Neural progenitor cell (in vitro differentiated cells): ENCODE results near the gene RGS6. TPM values are rescaled to one million over a fixed set of nuclear protein-coding genes. Genes with fewer than 3 reads are reported as not detected.

Experiments used
- DNase-seq: peaks from one replicate; pipeline ENCODE4 v3.0.0-alpha.2; 2016; ENCODE audit warnings: low spot score
- H2AFZ ChIP-seq: fragments of 200-600 bp; sonication (generic); replicated peaks from 2 replicates; pipeline ENCODE4 v1.6.1; 2016; ENCODE audit warnings: antibody characterized with exemption
- H3F3A ChIP-seq: fragments of 200-600 bp; sonication (generic); 2 replicates; pipeline ENCODE4 v1.6.1; 2016; ENCODE audit warnings: antibody characterized with exemption, low read depth
- H3K27ac ChIP-seq: fragments of 200-600 bp; sonication (generic); 2 replicates; pipeline ENCODE4 v1.5.1; 2016; ENCODE audit warnings: mild to moderate bottlenecking
- H3K27me3 ChIP-seq: fragments of 200-600 bp; sonication (generic); 2 replicates; pipeline ENCODE4 v1.6.1; 2016; ENCODE audit warnings: mild to moderate bottlenecking, moderate library complexity
- H3K36me3 ChIP-seq: fragments of 200-600 bp; sonication (generic); 2 replicates; pipeline ENCODE4 v1.5.1; 2016
- H3K4me1 ChIP-seq: fragments of 200-600 bp; sonication (generic); 2 replicates; pipeline ENCODE4 v1.6.1; 2016; ENCODE audit warnings: mixed run types
- H3K4me2 ChIP-seq: fragments of 200-600 bp; sonication (generic); 2 replicates; pipeline ENCODE4 v1.6.1; 2016
- H3K4me3 ChIP-seq: fragments of 200-600 bp; sonication (generic); 2 replicates; pipeline ENCODE4 v1.5.1; 2016
- H3K79me2 ChIP-seq: fragments of 200-600 bp; sonication (generic); 2 replicates; pipeline ENCODE4 v1.6.1; 2016; ENCODE audit warnings: low read depth
- H3K9ac ChIP-seq: fragments of 200-600 bp; sonication (generic); 2 replicates; pipeline ENCODE4 v1.6.1; 2016
- H3K9me3 ChIP-seq: fragments of 200-600 bp; sonication (generic); 2 replicates; pipeline ENCODE4 v1.5.1; 2016; ENCODE audit warnings: low read depth
- H4K20me1 ChIP-seq: fragments of 200-600 bp; sonication (generic); 2 replicates; pipeline ENCODE4 v1.6.1; 2016; ENCODE audit warnings: low read depth
- H3K27ac Mint-ChIP-seq: 3 replicates; pipeline ENCODE4 v1.8.0; 2021; ENCODE audit warnings: mixed read lengths
- H3K27me3 Mint-ChIP-seq: 2 replicates; pipeline ENCODE4 v1.8.0; 2022; ENCODE audit warnings: low read depth, mild to moderate bottlenecking, inconsistent platforms, moderate library complexity, mixed read lengths; ENCODE audit not compliant: insufficient read depth
- H3K36me3 Mint-ChIP-seq: 3 replicates; pipeline ENCODE4 v1.8.0; 2021; ENCODE audit warnings: mixed read lengths
- H3K4me1 Mint-ChIP-seq: 3 replicates; pipeline ENCODE4 v1.8.0; 2021; ENCODE audit warnings: mixed read lengths
- H3K4me3 Mint-ChIP-seq: 3 replicates; pipeline ENCODE4 v1.8.0; 2021; ENCODE audit warnings: mild to moderate bottlenecking, moderate library complexity, mixed read lengths
- H3K9me3 Mint-ChIP-seq: 3 replicates; pipeline ENCODE4 v1.8.0; 2020; ENCODE audit warnings: mixed read lengths
- CTCF ChIP-seq: fragments of 200-600 bp; sonication (generic); IDR thresholded peaks from 2 replicates; pipeline ENCODE4 v1.5.1; 2017; ENCODE audit warnings: antibody characterized with exemption, mild to moderate bottlenecking
- EZH2 ChIP-seq: fragments of 200-600 bp; sonication (generic); IDR thresholded peaks from 2 replicates; pipeline ENCODE4 v1.6.1; 2017; ENCODE audit warnings: antibody characterized with exemption, mild to moderate bottlenecking, moderate library complexity
- EZH2phosphoT487 ChIP-seq: fragments of 200-600 bp; sonication (generic); IDR thresholded peaks from 2 replicates; pipeline ENCODE4 v1.6.1; 2017; ENCODE audit warnings: antibody characterized with exemption
- total RNA-seq: library from RNA; depleted of rRNA; stranded (reverse); fragments of >200 nt; gene quantifications from 2 replicates; pipeline ENCODE4 v1.2.3, GENCODE V29; 2015; ENCODE audit warnings: low replicate concordance

Gene RGS6
- total RNA-seq, 1 donor from 2014 or later = 0.80 TPM

GRCh38 chr14:72519543-72519942 is 587.3 kb downstream of the RGS6 start:
- no peak overlapping the region for H3K4me3 ChIP-seq
- H3K36me3 Mint-ChIP-seq = peaks cover 5% of the 10 kb centered on the region
- H3K9ac ChIP-seq = no peak overlapping the region
- no peak for TF ChIP-seq EZH2phosphoT487
- no peak for TF ChIP-seq CTCF
- TF ChIP-seq EZH2 = no peak
- H3K27ac Mint-ChIP-seq = no peak overlapping the region
- peaks cover 12% of the 10 kb centered on the region for H3K9me3 Mint-ChIP-seq
- peaks cover 2% of the 10 kb centered on the region for H3K27me3 Mint-ChIP-seq
- no peaks in the 10 kb centered on the region for H3K27me3 ChIP-seq
- no peak overlapping the region for H2AFZ ChIP-seq
- DNase-seq = no peak
- no peaks in the 10 kb centered on the region for H3K79me2 ChIP-seq
- H3K36me3 ChIP-seq = no peaks in the 10 kb centered on the region
- no peak overlapping the region for H3K27ac ChIP-seq
- no peaks in the 10 kb centered on the region for H3K9me3 ChIP-seq
- no peak overlapping the region for H3K4me3 Mint-ChIP-seq
- no peaks in the 10 kb centered on the region for H3K4me1 ChIP-seq
- H3K4me2 ChIP-seq = no peak overlapping the region
- peaks cover 15% of the 10 kb centered on the region for H3K4me1 Mint-ChIP-seq
- no peaks in the 10 kb centered on the region for H3F3A ChIP-seq
- no peaks in the 10 kb centered on the region for H4K20me1 ChIP-seq

GRCh38 chr14:72521045-72521444 is 588.8 kb downstream of the RGS6 start:
- Histone ChIP-seq H3K9ac (no peak overlapping the region), H3K4me1 (no peaks in the 10 kb centered on the region), H4K20me1 (no peaks in the 10 kb centered on the region), H3K9me3 (no peaks in the 10 kb centered on the region), H3K27me3 (no peaks in the 10 kb centered on the region), H2AFZ (no peak overlapping the region), H3K36me3 (no peaks in the 10 kb centered on the region), H3F3A (no peaks in the 10 kb centered on the region), H3K4me2 (no peak overlapping the region), H3K27ac (no peak overlapping the region), H3K79me2 (no peaks in the 10 kb centered on the region), H3K4me3 (no peak overlapping the region)
- H3K27ac Mint-ChIP-seq = no peak overlapping the region
- H3K4me3 Mint-ChIP-seq = no peak overlapping the region
- peaks cover 12% of the 10 kb centered on the region for H3K9me3 Mint-ChIP-seq
- no peak for DNase-seq
- H3K36me3 Mint-ChIP-seq = peaks cover 5% of the 10 kb centered on the region
- TF ChIP-seq EZH2 = no peak
- no peak for TF ChIP-seq EZH2phosphoT487
- no peak for TF ChIP-seq CTCF
- H3K27me3 Mint-ChIP-seq = peaks cover 4% of the 10 kb centered on the region
- H3K4me1 Mint-ChIP-seq = peaks cover 15% of the 10 kb centered on the region

GRCh38 chr14:72521968-72522741 is 589.9 kb downstream of the RGS6 start:
- Histone ChIP-seq H3K9ac (no peak overlapping the region), H3K79me2 (no peaks in the 10 kb centered on the region), H3K36me3 (no peaks in the 10 kb centered on the region), H3K27ac (no peak overlapping the region), H4K20me1 (no peaks in the 10 kb centered on the region), H3K4me3 (no peak overlapping the region), H3K27me3 (no peaks in the 10 kb centered on the region), H3K4me1 (no peaks in the 10 kb centered on the region), H3F3A (no peaks in the 10 kb centered on the region), H2AFZ (no peak overlapping the region), H3K9me3 (no peaks in the 10 kb centered on the region), H3K4me2 (no peak overlapping the region)
- Mint-ChIP-seq H3K36me3 (peaks cover 5% of the 10 kb centered on the region), H3K27me3 (peaks cover 4% of the 10 kb centered on the region), H3K4me3 (no peak overlapping the region), H3K9me3 (peaks cover 12% of the 10 kb centered on the region), H3K27ac (no peak overlapping the region), H3K4me1 (peaks cover 6% of the 10 kb centered on the region)
- TF ChIP-seq EZH2phosphoT487 = no peak
- TF ChIP-seq EZH2 = no peak
- no peak for TF ChIP-seq CTCF
- no peak for DNase-seq
